HG02943 (cell line): ENCODE results near the gene PLK1.
"Not testable (repeated sequence)": the region's sequence is repeated elsewhere in the genome, so short reads cannot be mapped to it uniquely, and the experiment has no call there.

Experiments used
- ATAC-seq: cut with Tn5 transposase; IDR thresholded peaks from one replicate; pipeline ENCODE4 v1.9.1; 2021; ENCODE audit warnings: mild to moderate bottlenecking, low read depth, moderate library complexity; ENCODE audit not compliant: unreplicated experiment

Gene PLK1

GRCh38 chr16:23705517-23705902, 26.8 kb downstream of the PLK1 start:
- no peak for ATAC-seq

- no peak for ATAC-seq
These were observed 27.8 kb downstream of the PLK1 start for GRCh38 chr16:23706439-23706838.

- no peak for ATAC-seq
These were observed 30.8 kb downstream of the PLK1 start for GRCh38 chr16:23709536-23709935.

GRCh38 chr16:23710008-23710407, 31.3 kb downstream of the PLK1 start:
- no peak for ATAC-seq

- no peak for ATAC-seq
These were observed 31.8 kb downstream of the PLK1 start for GRCh38 chr16:23710504-23710903.

DNA sequence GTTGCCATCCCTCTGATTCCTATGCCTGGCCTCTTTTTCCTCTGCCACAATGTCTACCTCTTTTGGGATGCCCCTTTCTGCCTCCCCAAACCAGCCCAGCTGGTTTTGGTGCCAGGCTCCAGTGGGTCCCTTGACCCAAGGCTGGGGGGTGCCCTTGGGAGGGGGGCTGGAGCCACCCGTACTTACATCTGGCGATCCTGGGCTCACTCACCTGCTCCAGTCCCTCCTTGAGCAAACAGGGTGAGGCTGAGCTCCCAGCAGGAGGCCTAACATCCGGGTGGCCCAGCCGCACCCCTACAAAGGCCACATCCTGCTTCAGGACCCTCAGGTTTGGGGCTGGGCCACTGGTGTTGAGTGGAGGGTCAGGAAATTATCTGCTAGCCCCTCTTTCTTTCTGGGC, 33.1 kb downstream of the PLK1 start:
- ATAC-seq: no peak

- ATAC-seq: no peak
These were observed 34.3 kb downstream of the PLK1 start, which contains the start of gene ERN2 for GRCh38 chr16:23712976-23713375. Gene ERN2, minus strand, starts transcription at chr16:23713222. Its CDS starts 35 bp downstream, at chr16:23713187.

DNA sequence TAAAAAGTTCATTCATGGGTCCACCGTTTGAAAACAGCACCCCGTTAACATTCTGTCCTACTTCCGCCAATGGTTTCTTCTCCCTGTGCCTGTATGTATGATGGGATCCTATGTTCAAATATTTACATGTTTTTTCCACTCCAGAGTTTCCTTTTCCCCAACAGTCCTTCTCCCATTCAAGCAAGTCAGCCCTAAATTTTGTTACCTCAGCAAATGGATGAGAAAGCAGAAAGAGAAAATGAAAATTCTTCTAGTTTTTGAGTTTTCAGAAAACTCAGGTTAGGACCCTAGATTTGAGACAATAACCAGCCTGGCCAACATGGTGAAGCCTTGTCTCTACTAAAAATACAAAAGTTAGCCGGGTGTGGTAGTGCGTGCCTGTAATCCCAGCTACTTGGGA, 37.8 kb downstream of the PLK1 start:
- ATAC-seq: no peak

GRCh38 chr16:23722613-23723240, 44.0 kb downstream of the PLK1 start:
- not testable (repeated sequence) for ATAC-seq

DNA sequence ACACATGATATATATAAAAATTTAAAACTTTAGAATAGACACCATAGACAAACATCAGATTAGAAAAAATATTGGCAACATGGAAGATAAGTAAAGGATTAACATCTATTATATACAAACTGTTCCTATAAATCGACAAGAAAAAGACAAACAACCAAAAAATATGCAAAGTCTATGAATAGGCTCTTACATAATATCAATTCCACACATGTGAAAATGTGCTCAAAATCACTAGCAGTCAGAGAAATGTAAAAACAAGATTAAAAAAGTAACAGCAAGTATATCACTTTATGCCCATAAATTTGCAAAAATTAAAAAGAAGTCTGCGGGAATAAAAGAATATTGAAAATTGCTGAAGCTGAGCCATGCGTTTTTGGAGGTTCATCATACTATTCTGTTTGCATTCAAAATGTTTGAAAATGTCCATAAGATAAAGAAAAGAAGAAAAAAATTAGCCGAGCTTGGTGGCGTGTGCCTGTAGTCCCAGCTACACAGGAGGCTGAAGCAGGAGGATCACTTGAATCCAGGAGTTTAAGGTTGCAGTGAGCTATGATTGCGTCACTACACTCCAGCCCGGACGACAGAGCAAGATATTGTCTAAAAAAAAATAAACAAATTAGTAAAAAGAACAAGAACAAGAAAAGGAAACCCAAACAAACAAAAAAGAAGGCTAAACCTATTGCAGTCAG, 45.6 kb downstream of the PLK1 start:
- ATAC-seq: no peak

- no peak for ATAC-seq
These were observed 46.1 kb downstream of the PLK1 start for GRCh38 chr16:23724785-23725131.

DNA sequence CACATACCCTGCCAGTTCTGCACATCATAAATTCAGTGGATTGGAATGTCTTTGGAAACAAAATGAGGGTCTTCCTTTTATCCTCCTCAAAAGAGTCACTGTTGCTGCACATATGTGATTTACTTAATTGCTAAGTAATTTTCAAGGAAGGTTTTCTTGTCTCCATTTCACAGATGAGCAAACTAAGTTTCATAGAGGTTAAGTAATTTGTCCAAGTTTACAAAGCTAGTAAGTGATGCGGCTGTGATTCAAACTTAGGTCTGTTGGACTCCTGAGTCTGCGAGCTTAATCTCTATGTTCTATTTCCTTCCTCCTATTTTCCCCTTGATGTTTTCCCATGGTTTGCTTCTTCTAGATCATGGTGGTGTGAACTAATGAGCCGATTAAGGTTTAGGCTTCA, 48.0 kb downstream of the PLK1 start:
- no peak for ATAC-seq

GRCh38 chr16:23728112-23728477, 49.4 kb downstream of the PLK1 start:
- no peak for ATAC-seq

- ATAC-seq: no peak
These were observed 51.1 kb downstream of the PLK1 start for GRCh38 chr16:23729503-23730424.

DNA sequence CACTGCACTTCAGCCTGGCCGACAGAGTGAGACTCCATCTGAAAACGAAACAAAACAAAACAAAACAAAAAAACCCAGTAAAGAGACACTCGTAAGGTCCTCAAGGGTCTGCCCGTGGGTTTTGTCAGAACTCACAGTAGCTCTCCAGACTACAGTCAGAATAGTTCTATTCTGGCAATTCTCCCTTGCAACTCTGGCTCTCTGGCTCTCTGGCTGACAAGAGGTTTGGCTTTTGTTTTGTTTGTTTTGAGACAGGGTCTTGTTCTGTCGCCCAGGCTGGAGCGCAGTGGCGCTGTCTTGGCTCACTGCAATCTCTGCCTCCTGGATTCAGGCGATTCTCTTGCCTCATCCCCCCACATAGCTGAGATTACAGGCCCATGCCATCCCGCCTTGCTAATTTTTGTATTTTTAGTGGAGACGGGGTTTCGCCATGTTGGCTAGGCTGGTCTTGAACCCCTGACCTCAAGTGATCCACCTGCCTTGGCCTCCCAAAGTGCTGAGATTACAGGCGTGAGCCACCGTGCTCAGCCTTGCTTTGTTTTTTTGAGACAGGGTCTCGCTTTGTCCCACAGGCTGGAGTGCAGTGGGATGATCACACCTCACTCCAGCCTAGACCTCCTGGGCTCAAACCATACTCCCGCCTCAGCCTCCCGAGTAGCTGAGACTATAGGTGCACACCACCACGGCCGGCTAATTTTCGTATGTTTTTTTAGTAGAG, 55.6 kb downstream of the PLK1 start:
- no peak for ATAC-seq

DNA sequence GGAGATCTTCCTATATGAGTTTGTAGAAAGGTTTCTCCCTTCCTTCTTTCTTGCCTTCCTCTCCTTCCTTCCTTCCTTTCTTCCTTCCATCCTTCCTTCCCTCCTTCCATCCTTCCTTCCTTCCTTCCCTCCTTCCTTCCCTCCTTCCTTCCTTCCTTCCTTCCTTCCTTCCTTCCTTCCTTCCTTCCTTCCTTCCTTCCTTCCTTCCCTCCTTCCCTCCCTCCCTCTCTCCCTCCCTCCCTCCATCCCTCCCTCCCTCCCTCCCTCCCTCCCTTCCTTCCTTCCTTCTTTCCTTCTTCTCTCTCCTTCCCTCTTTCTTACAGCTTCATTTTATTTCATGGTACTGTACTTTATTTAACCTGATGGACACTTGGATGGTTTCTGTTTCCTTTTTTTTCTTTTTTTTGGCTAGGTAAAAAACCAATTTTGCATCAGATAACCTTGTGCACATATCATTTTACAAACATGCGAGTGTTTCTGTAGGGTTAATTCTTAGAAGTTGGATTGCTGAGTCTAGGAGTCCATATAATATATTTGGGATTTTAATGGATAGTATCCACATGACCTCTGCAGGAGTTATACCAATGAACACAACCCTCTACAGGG, 58.8 kb downstream of the PLK1 start:
- not testable (repeated sequence) for ATAC-seq

GRCh38 chr16:23739516-23739915, 60.8 kb downstream of the PLK1 start:
- ATAC-seq: no peak
